ENCODE results near the gene FKBP2. TPM values are rescaled to one million over a fixed set of nuclear protein-coding genes. Genes with fewer than 3 reads are reported as not detected.

Gene FKBP2
- total RNA-seq, 2 experiments from 2014 or later = 26.4 to 27.9 TPM

- H3K9me3 Mint-ChIP-seq = no peaks in the 10 kb centered on the region
- ChIA-PET CTCF (interaction anchor here (2.2 to 5.1 kb wide), 2 partner anchors 24 to 74 kb away, joined by 9 to 40 read pairs; partner anchors contain the start of gene FERMT3), POLR2A (interaction anchor here (1.0 to 6.7 kb wide), 7 partner anchors 14 to 88 kb away, joined by 3 to 49 read pairs (median 4); partner anchors contain the start of genes FERMT3, FKBP2, PRDX5 and STIP1)
- peak overlapping the region; percentile 81 for H3K27ac Mint-ChIP-seq
- no peak for DNase-seq
- peaks cover 18% of the 10 kb centered on the region for H3K36me3 Mint-ChIP-seq (ENCODE audit: low read depth)
- H3K4me1 Mint-ChIP-seq = peaks cover 53% of the 10 kb centered on the region
- no peaks in the 10 kb centered on the region for H3K27me3 Mint-ChIP-seq
- peak overlapping the region; percentile 85 for H3K4me3 Mint-ChIP-seq
These were observed 11.1 kb upstream of the FKBP2 start for GRCh38 chr11:64229744-64230170.

GRCh38 chr11:64230171-64230984, 10.5 kb upstream of the FKBP2 start, which contains the start of gene DNAJC4:
DNAJC4 (plus strand) TSS chr11:64230548; CDS start chr11:64230855, 307 bp downstream.
- H3K4me3 Mint-ChIP-seq = peak within 1 kb of the TSS; percentile 85
- CTCF ChIA-PET = interaction anchor here (0.7 to 5.1 kb wide), 3 partner anchors 24 to 1389 kb away, joined by 3 to 40 read pairs (median 9); partner anchors contain the start of gene FERMT3
- H3K36me3 Mint-ChIP-seq (ENCODE audit: low read depth) = peaks cover 14% of the 10 kb centered on the region
- peaks cover 51% of the 10 kb centered on the region for H3K4me1 Mint-ChIP-seq
- peak; percentile 92 for DNase-seq
- H3K27me3 Mint-ChIP-seq = no peaks in the 10 kb centered on the region
- H3K27ac Mint-ChIP-seq = peak within 1 kb of the TSS; percentile 81
- H3K9me3 Mint-ChIP-seq = no peaks in the 10 kb centered on the region
- POLR2A ChIA-PET = interaction anchor here (1.0 to 6.7 kb wide), 7 partner anchors 13 to 87 kb away, joined by 3 to 49 read pairs (median 4); partner anchors contain the start of genes FERMT3, FKBP2, PRDX5 and STIP1

GRCh38 chr11:64230985-64231365, 9.9 kb upstream of the FKBP2 start:
- H3K9me3 Mint-ChIP-seq = no peaks in the 10 kb centered on the region
- ChIA-PET CTCF (interaction anchor here (0.7 kb wide), 1 partner anchor 1390 kb away, joined by 3 read pairs; no protein-coding TSS in a partner anchor), POLR2A (interaction anchor here (1.4 to 6.7 kb wide), 4 partner anchors 13 to 87 kb away, joined by 4 to 49 read pairs (median 8); partner anchors contain the start of genes FERMT3, FKBP2, PRDX5 and TRMT112)
- no peaks in the 10 kb centered on the region for H3K27me3 Mint-ChIP-seq
- DNase-seq = no peak
- H3K27ac Mint-ChIP-seq = peak overlapping the region; percentile 62
- H3K4me1 Mint-ChIP-seq = peaks cover 56% of the 10 kb centered on the region
- H3K36me3 Mint-ChIP-seq (ENCODE audit: low read depth) = peaks cover 14% of the 10 kb centered on the region
- H3K4me3 Mint-ChIP-seq = peak overlapping the region; percentile 85

GRCh38 chr11:64231546-64231945, 9.3 kb upstream of the FKBP2 start:
- H3K4me3 Mint-ChIP-seq = peak overlapping the region; percentile 85
- ChIA-PET CTCF (no interaction called here), POLR2A (interaction anchor here (1.4 to 6.7 kb wide), 4 partner anchors 12 to 73 kb away, joined by 4 to 49 read pairs (median 8); partner anchors contain the start of genes FERMT3, FKBP2 and STIP1)
- DNase-seq = no peak
- H3K27ac Mint-ChIP-seq = no peak overlapping the region
- no peaks in the 10 kb centered on the region for H3K9me3 Mint-ChIP-seq
- H3K36me3 Mint-ChIP-seq (ENCODE audit: low read depth) = peaks cover 14% of the 10 kb centered on the region
- peaks cover 56% of the 10 kb centered on the region for H3K4me1 Mint-ChIP-seq
- no peaks in the 10 kb centered on the region for H3K27me3 Mint-ChIP-seq

- CTCF ChIA-PET = interaction anchor here (0.8 kb wide), 2 partner anchors 28 to 85 kb away, joined by 3 to 5 read pairs; partner anchors contain the start of gene TRMT112
- no peaks in the 10 kb centered on the region for H3K9me3 Mint-ChIP-seq
- H3K4me1 Mint-ChIP-seq = peaks cover 50% of the 10 kb centered on the region
- H3K27me3 Mint-ChIP-seq = no peaks in the 10 kb centered on the region
- DNase-seq = no peak
- peaks cover 16% of the 10 kb centered on the region for H3K36me3 Mint-ChIP-seq (ENCODE audit: low read depth)
- POLR2A ChIA-PET = interaction anchor here (1.0 to 6.7 kb wide), 6 partner anchors 8 to 69 kb away, joined by 3 to 49 read pairs (median 4); partner anchors contain the start of genes FERMT3, FKBP2 and STIP1
- peak overlapping the region; percentile 85 for H3K4me3 Mint-ChIP-seq
- no peak overlapping the region for H3K27ac Mint-ChIP-seq
These were observed 8.5 kb upstream of the FKBP2 start for GRCh38 chr11:64232182-64232966.

- ChIA-PET CTCF (interaction anchor here (0.8 kb wide), 2 partner anchors 29 to 85 kb away, joined by 3 to 5 read pairs; partner anchors contain the start of gene TRMT112), POLR2A (interaction anchor here (1.0 to 6.7 kb wide), 8 partner anchors 9 to 68 kb away, joined by 3 to 49 read pairs (median 4); partner anchors contain the start of genes FERMT3, FKBP2 and STIP1)
- Mint-ChIP-seq H3K4me3 (peak overlapping the region; percentile 53), H3K9me3 (no peaks in the 10 kb centered on the region), H3K4me1 (peaks cover 48% of the 10 kb centered on the region), H3K27ac (no peak overlapping the region), H3K27me3 (no peaks in the 10 kb centered on the region), H3K36me3 (ENCODE audit: low read depth) (peaks cover 19% of the 10 kb centered on the region)
- DNase-seq = no peak
These were observed 8.0 kb upstream of the FKBP2 start for GRCh38 chr11:64232967-64233315.

GRCh38 chr11:64233913-64234586, 6.8 kb upstream of the FKBP2 start, which contains the start of gene VEGFB:
VEGFB (plus strand) TSS chr11:64234584; CDS start chr11:64234834, 250 bp downstream.
- CTCF ChIA-PET = interaction anchor here (2.0 kb wide), 1 partner anchor 16 kb away, joined by 5 read pairs; no protein-coding TSS in a partner anchor
- POLR2A ChIA-PET = interaction anchor here (0.7 to 6.7 kb wide), 6 partner anchors 9 to 48 kb away, joined by 3 to 49 read pairs (median 7); partner anchors contain the start of genes FERMT3, FKBP2 and STIP1
- H3K4me3 Mint-ChIP-seq = peak within 1 kb of the TSS; percentile 83
- no peaks in the 10 kb centered on the region for H3K9me3 Mint-ChIP-seq
- no peaks in the 10 kb centered on the region for H3K27me3 Mint-ChIP-seq
- peaks cover 46% of the 10 kb centered on the region for H3K4me1 Mint-ChIP-seq
- peaks cover 18% of the 10 kb centered on the region for H3K36me3 Mint-ChIP-seq (ENCODE audit: low read depth)
- peak within 1 kb of the TSS; percentile 26 for H3K27ac Mint-ChIP-seq
- peak; percentile 79 for DNase-seq

GRCh38 chr11:64234647-64235379, 6.1 kb upstream of the FKBP2 start:
- peaks cover 43% of the 10 kb centered on the region for H3K4me1 Mint-ChIP-seq

GRCh38 chr11:64235437-64236161, 5.3 kb upstream of the FKBP2 start:
- Mint-ChIP-seq H3K4me3 (peak overlapping the region; percentile 83), H3K27ac (no peak overlapping the region), H3K9me3 (no peaks in the 10 kb centered on the region), H3K27me3 (no peaks in the 10 kb centered on the region), H3K36me3 (ENCODE audit: low read depth) (peaks cover 12% of the 10 kb centered on the region), H3K4me1 (peaks cover 46% of the 10 kb centered on the region)
- ChIA-PET POLR2A (interaction anchor here (0.6 to 2.1 kb wide), 7 partner anchors 10 to 900 kb away, joined by 3 to 10 read pairs (median 3); partner anchors contain the start of genes FERMT3, NUDT22, STIP1 and TRPT1), CTCF (interaction anchor here (1.6 to 2.2 kb wide), 3 partner anchors 15 to 68 kb away, joined by 5 to 10 read pairs (median 5); partner anchors contain the start of gene FERMT3)
- DNase-seq = no peak

More at GRCh38 chr11:64234647-64235379, 6.1 kb upstream of the FKBP2 start:
- Mint-ChIP-seq H3K36me3 (ENCODE audit: low read depth) (peaks cover 12% of the 10 kb centered on the region), H3K4me3 (peak overlapping the region; percentile 83), H3K9me3 (no peaks in the 10 kb centered on the region), H3K27ac (no peak overlapping the region), H3K27me3 (no peaks in the 10 kb centered on the region)
- ChIA-PET CTCF (interaction anchor here (2.0 kb wide), 1 partner anchor 15 kb away, joined by 5 read pairs; no protein-coding TSS in a partner anchor), POLR2A (interaction anchor here (0.5 to 6.7 kb wide), 5 partner anchors 9 to 49 kb away, joined by 3 to 49 read pairs (median 5); partner anchors contain the start of genes FERMT3, FKBP2, NUDT22 and STIP1)
- peak; percentile 65 for DNase-seq

- no peak for DNase-seq
- H3K4me3 Mint-ChIP-seq = no peak overlapping the region
- POLR2A ChIA-PET = interaction anchor here (1.5 to 3.6 kb wide), 2 partner anchors 11 to 30 kb away, joined by 9 to 19 read pairs; partner anchors contain the start of genes FERMT3, NUDT22 and TRPT1
- no peak overlapping the region for H3K27ac Mint-ChIP-seq
- no peaks in the 10 kb centered on the region for H3K27me3 Mint-ChIP-seq
- peaks cover 40% of the 10 kb centered on the region for H3K4me1 Mint-ChIP-seq
- H3K9me3 Mint-ChIP-seq = no peaks in the 10 kb centered on the region
- H3K36me3 Mint-ChIP-seq (ENCODE audit: low read depth) = peaks cover 12% of the 10 kb centered on the region
- CTCF ChIA-PET = interaction anchor here (1.6 to 2.2 kb wide), 2 partner anchors 31 to 66 kb away, joined by 5 to 10 read pairs; partner anchors contain the start of gene FERMT3
These were observed 3.4 kb upstream of the FKBP2 start for GRCh38 chr11:64237484-64237951.
